Esophagus muscularis mucosa (tissue), 4 donors: ENCODE results near the gene MAT2A. TPM values are rescaled to one million over a fixed set of nuclear protein-coding genes. Genes with fewer than 3 reads are reported as not detected.
A peak's percentile ranks its signal among the peaks of the same experiment; 100 is the strongest.

Source experiments
- DNase-seq: peaks from one replicate; pipeline ENCODE4 v3.0.0-alpha.2; 2017; ENCODE audit errors: extremely low spot score
- H3K27ac ChIP-seq, 4 donors: fragments of 200-600 bp; sonication (generic); replicated peaks in 1 of 4; 1 replicate in 3 of 4; 2 replicates in 1 of 4; pipeline ENCODE4 v1.5.1; 2016 to 2019; ENCODE audit warnings: mild to moderate bottlenecking in 1 of 4
- H3K27me3 ChIP-seq, 4 donors: fragments of 200-600 bp; sonication (generic); one replicate each; pipeline versions ENCODE4 v1.5.1 to v1.6.0; 2016 to 2019
- H3K36me3 ChIP-seq, 4 donors: fragments of 200-600 bp; sonication (generic); one replicate each; pipeline ENCODE4 v1.5.1; 2016 to 2019
- H3K4me1 ChIP-seq, 4 donors: fragments of 200-600 bp; sonication (generic); one replicate each; pipeline ENCODE4 v1.5.1; 2016 to 2019
- H3K4me3 ChIP-seq, 4 donors: fragments of 200-600 bp; sonication (generic); 1 replicate in 2 of 4; 2 replicates in 2 of 4; pipeline ENCODE4 v1.5.1; 2016 to 2019; ENCODE audit warnings: mild to moderate bottlenecking in 4 of 4, moderate library complexity in 1 of 4
- H3K9me3 ChIP-seq, 4 donors: fragments of 200-600 bp; sonication (generic); 1 replicate in 3 of 4; 2 replicates in 1 of 4; pipeline ENCODE4 v1.5.1; 2016 to 2019
- EP300 ChIP-seq: sonication (generic); formaldehyde crosslinking; IDR thresholded peaks from one replicate; pipeline ENCODE4 v1.6.1; 2017; ENCODE audit warnings: antibody characterized with exemption
- POLR2A ChIP-seq: fragments of 450-650 bp; IDR thresholded peaks from one replicate; pipeline ENCODE4 v1.6.1; 2017; ENCODE audit warnings: antibody characterized with exemption, moderate library complexity, mild to moderate bottlenecking, low read depth
- POLR2AphosphoS5 ChIP-seq, 2 donors: sonication (generic); formaldehyde crosslinking; IDR thresholded peaks; one replicate each; pipeline ENCODE4 v1.6.1; 2017; ENCODE audit warnings: antibody characterized with exemption in 2 of 2
- WGBS: methylation state at CpG from one replicate; pipeline ENCODE4 v1.1.5; 2018; 5-methylcytosine and 5-hydroxymethylcytosine counted together
- intact Hi-C: fragments of 100-400 bp; cut with DNase I; formaldehyde crosslinking; loops from one replicate; pipeline ENCODE4 v1.15.1; 2023
- total RNA-seq, 4 donors: library from RNA; depleted of rRNA; stranded (reverse); fragments of >200 nt; gene quantifications; one replicate each; pipeline versions ENCODE4 v1.1.0 to v1.2.1, GENCODE V29; 2016
- TF ChIP-seq, protein P1 (sequence below), 3 experiments: fragments of 200-600 bp in 2 of 3; fragments of 450-650 bp in 1 of 3; sonication (generic) in 2 of 3; IDR thresholded peaks; one replicate each; pipeline ENCODE4 v1.5.1; 2017 to 2019; ENCODE audit warnings: antibody characterized with exemption in 3 of 3, mild to moderate bottlenecking in 2 of 3, moderate library complexity in 1 of 3

The MAT2A gene
- 100 to 1,000 TPM in 2 of 4 donors, 10 to 100 TPM in 2; 76.3 to 262 (median 102) TPM for total RNA-seq

DNA sequence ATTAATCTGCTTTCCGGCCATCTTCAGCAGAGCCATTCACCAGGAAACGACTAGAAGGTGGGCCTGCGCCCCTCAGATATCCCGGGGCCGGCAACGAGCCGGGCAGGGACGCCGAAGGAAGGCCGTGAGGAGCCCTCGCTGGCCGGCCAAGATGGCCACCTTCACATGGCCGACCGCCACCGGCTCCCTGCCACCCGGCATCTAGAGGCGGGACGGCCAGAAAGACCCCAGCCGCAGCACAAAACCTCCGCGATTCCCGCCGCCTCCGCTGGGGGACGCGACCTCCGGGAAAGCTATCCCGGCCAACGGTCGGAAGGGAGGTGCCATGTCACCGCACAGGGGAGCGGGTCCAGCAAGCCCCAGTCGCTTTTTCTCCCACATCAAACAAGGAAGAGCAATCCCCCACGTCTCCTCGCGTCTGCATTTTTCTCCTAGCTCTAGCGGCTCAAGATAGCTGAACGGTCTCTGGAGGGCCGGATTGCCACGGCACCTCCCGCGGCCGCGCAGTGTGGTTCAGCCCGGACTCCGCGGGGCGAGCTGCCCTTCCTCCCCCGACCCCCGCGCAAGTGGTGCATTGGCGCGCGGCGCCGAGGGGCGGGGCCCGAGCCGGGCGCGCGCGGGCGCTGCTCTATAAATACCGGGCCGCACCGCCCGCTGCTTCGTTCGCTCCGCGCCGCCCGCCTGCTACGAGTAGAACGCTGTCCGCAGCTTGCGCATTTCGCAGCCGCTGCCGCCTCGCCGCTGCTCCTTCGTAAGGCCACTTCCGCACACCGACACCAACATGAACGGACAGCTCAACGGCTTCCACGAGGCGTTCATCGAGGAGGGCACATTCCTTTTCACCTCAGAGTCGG lies at the start of gene MAT2A:
Gene MAT2A, plus strand, starts transcription at position 662 of the 854 bp plus-strand sequence. Its CDS starts 120 bp downstream, at position 782.
- WGBS, result under 1% methylated on average over 23 of the region's 92 CpGs
- Histone ChIP-seq H3K4me1 (peaks cover 43 to 63% (median 54%) of the 10 kb centered on the region in 4 donors), H3K9me3 (no peaks in the 10 kb centered on the region), H3K36me3 (peaks cover 25 to 31% (median 30%) of the 10 kb centered on the region in 4 donors), H3K4me3 (peak within 1 kb of the TSS; percentile 85 to 95 (median 88)), H3K27ac (peak within 1 kb of the TSS; percentile 97 to 100 (median 98)), H3K27me3 (no peaks in the 10 kb centered on the region)
- DNase-seq, result peak; percentile 99
- intact Hi-C loops, result no loop called here
- TF ChIP-seq EP300, result no peak
- TF ChIP-seq, protein P1, sequence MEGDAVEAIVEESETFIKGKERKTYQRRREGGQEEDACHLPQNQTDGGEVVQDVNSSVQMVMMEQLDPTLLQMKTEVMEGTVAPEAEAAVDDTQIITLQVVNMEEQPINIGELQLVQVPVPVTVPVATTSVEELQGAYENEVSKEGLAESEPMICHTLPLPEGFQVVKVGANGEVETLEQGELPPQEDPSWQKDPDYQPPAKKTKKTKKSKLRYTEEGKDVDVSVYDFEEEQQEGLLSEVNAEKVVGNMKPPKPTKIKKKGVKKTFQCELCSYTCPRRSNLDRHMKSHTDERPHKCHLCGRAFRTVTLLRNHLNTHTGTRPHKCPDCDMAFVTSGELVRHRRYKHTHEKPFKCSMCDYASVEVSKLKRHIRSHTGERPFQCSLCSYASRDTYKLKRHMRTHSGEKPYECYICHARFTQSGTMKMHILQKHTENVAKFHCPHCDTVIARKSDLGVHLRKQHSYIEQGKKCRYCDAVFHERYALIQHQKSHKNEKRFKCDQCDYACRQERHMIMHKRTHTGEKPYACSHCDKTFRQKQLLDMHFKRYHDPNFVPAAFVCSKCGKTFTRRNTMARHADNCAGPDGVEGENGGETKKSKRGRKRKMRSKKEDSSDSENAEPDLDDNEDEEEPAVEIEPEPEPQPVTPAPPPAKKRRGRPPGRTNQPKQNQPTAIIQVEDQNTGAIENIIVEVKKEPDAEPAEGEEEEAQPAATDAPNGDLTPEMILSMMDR (IDR thresholded peaks at IDR 0.05), result peak; percentile 63 to 78 (median 72)
- peak; percentile 91 to 99 for TF ChIP-seq POLR2AphosphoS5 (IDR thresholded peaks at IDR 0.05)
- TF ChIP-seq POLR2A, result peak; percentile 100

DNA sequence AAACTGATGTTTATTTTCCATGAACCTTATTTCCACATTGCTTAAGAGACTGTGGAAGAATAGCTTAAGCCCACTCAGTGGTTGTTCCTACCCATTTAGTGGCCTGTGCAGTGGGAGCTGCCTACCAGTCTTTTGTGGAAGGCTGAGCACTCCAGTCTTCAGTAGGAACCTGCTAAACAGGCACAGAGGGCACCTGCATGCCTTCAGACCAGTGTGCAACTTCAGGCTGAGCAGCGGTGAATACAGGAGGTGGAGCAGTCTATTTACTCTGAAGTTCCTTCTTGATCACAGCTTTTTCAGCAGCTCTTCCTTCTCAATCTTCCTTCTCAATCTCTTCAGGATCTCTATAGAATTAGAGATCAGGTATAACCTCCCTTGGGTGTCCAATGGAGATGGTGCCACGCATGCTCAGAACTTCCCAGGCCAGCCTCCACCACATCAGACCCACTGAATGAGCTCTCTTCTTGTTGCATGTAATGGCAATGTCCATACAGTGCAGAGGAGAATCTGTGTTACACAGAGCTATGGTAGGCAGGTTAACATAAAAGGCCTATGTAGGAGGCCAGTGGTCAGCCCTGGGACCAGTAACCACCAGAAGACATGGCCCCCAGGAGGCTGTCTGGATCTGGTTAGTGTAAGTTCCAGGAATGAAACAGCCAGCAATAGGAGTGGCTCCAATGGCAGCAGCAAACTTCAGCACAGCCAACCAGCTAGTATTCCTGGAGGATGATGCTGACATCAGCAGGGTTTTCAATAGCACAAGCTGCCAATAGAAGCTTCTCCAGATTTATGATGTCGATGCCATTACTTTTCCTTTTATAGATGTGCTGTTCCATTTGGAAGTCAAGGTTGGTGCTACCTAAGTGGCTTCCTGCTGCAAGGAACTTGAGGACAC lies 47.9 kb upstream of the MAT2A start:
- no peak overlapping the region for H3K4me3 ChIP-seq
- no peaks in the 10 kb centered on the region for H3K36me3 ChIP-seq
- H3K27ac ChIP-seq, result no peak overlapping the region
- intact Hi-C loops, result no loop called here
- 96% methylated on average over 3 of the region's 3 CpGs for WGBS
- no peak for DNase-seq
- TF ChIP-seq EP300 (no peak), POLR2AphosphoS5 (IDR thresholded peaks at IDR 0.05) (no peak), POLR2A (no peak)
- TF ChIP-seq, protein P1 (IDR thresholded peaks at IDR 0.05), result no peak
- no peaks in the 10 kb centered on the region for H3K4me1 ChIP-seq
- H3K27me3 ChIP-seq, result no peaks in the 10 kb centered on the region
- no peaks in the 10 kb centered on the region for H3K9me3 ChIP-seq

DNA sequence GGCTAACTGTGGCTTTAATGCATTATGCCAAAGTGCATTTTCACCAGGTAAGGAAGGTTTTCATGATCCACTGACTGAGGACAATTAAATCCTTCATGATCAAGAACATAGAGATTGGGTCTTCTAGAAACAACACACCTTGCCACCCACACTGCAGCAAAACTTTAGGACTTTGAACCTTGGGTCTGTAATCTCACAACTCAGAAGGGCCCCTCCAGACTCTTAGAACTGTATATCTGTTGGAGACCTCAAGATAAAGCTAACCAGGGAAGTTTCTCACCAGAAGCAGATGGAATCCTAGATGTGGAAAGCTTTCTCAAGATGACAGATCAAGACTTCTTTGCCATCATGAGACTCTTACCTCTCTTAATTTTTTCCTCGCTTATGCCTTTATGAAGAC lies 42.5 kb upstream of the MAT2A start:
- TF ChIP-seq POLR2A (no peak), EP300 (no peak), POLR2AphosphoS5 (IDR thresholded peaks at IDR 0.05) (no peak)
- TF ChIP-seq, protein P1 (IDR thresholded peaks at IDR 0.05), result no peak
- H3K36me3 ChIP-seq, result no peaks in the 10 kb centered on the region
- no peaks in the 10 kb centered on the region for H3K27me3 ChIP-seq
- DNase-seq, result no peak
- H3K27ac ChIP-seq, result no peak overlapping the region
- no peak overlapping the region for H3K4me3 ChIP-seq
- intact Hi-C loops, result no loop called here
- H3K4me1 ChIP-seq, result peaks cover 0 to 12% (median 8%) of the 10 kb centered on the region in 4 donors
- H3K9me3 ChIP-seq, result no peaks in the 10 kb centered on the region
- 100% methylated on average over 1 of the region's 1 CpG for WGBS

GRCh38 chr2:85497944-85498630 lies 40.9 kb upstream of the MAT2A start:
- H3K4me1 ChIP-seq, result peaks cover 0 to 12% (median 8%) of the 10 kb centered on the region in 4 donors
- no peak overlapping the region for H3K4me3 ChIP-seq
- H3K9me3 ChIP-seq, result no peaks in the 10 kb centered on the region
- intact Hi-C loops, result no loop called here
- peak overlapping the region in 1 of 4 donors; percentile 1 for H3K27ac ChIP-seq
- H3K36me3 ChIP-seq, result no peaks in the 10 kb centered on the region
- no peaks in the 10 kb centered on the region for H3K27me3 ChIP-seq
- TF ChIP-seq EP300 (no peak), POLR2AphosphoS5 (IDR thresholded peaks at IDR 0.05) (no peak), POLR2A (no peak)
- TF ChIP-seq, protein P1 (IDR thresholded peaks at IDR 0.05), result no peak
- DNase-seq, result no peak
- WGBS, result 88% methylated on average over 4 of the region's 4 CpGs
